Fibroblast of gingiva (primary cell): ENCODE results near the gene RASA3.

Source experiments
- DNase-seq: peaks from one replicate; pipeline ENCODE4 v3.0.0-alpha.2; 2011; ENCODE audit warnings: low read depth

The RASA3 gene

GRCh38 chr13:113936166-113936965, 196.1 kb downstream of the RASA3 start:
- DNase-seq, result no peak

GRCh38 chr13:113935001-113935844, 197.2 kb downstream of the RASA3 start:
- no peak for DNase-seq

GRCh38 chr13:113934576-113934975, 197.8 kb downstream of the RASA3 start:
- no peak for DNase-seq

GRCh38 chr13:113933901-113934300, 198.5 kb downstream of the RASA3 start:
- DNase-seq, result no peak

- no peak for DNase-seq
Measured at GRCh38 chr13:113931841-113932459, 200.5 kb downstream of the RASA3 start.

GRCh38 chr13:113930671-113931637, 201.5 kb downstream of the RASA3 start:
- no peak for DNase-seq

- no peak for DNase-seq
Measured at GRCh38 chr13:113929628-113930615, 202.5 kb downstream of the RASA3 start.

- peak; percentile 98 for DNase-seq
Measured at GRCh38 chr13:113928685-113929627, 203.5 kb downstream of the RASA3 start.
